GM23338 (cell line): ENCODE results near the gene CDK13.

Experiments used
- CREB1 ChIP-seq: fragments of 250-450 bp; sonication (Bioruptor Pico); IDR thresholded peaks from 2 replicates; pipeline ENCODE4 v1.5.0; 2020; ENCODE audit warnings: low read depth, mild to moderate bottlenecking, moderate library complexity
- EZH2 ChIP-seq: fragments of 200-600 bp; sonication (generic); IDR thresholded peaks from one replicate; pipeline ENCODE4 v1.8.0; 2017; ENCODE audit warnings: antibody characterized with exemption, mild to moderate bottlenecking, low read depth; ENCODE audit not compliant: unreplicated experiment
- EZH2phosphoT487 ChIP-seq: fragments of 200-600 bp; sonication (generic); IDR thresholded peaks from one replicate; pipeline ENCODE4 v1.8.1; 2018; ENCODE audit warnings: antibody characterized with exemption; ENCODE audit not compliant: unreplicated experiment
- TF ChIP-seq, protein P1 (sequence below), 2 experiments: fragments of 200-600 bp in 1 of 2; sonication (generic) in 1 of 2; conservative IDR thresholded peaks; 2 replicates each; pipeline versions ENCODE4 v1.5.1 to v1.6.1; 2016 to 2017; ENCODE audit warnings: antibody characterized with exemption in 2 of 2, low read depth in 2 of 2, mild to moderate bottlenecking in 2 of 2, moderate library complexity in 1 of 2

DNA sequence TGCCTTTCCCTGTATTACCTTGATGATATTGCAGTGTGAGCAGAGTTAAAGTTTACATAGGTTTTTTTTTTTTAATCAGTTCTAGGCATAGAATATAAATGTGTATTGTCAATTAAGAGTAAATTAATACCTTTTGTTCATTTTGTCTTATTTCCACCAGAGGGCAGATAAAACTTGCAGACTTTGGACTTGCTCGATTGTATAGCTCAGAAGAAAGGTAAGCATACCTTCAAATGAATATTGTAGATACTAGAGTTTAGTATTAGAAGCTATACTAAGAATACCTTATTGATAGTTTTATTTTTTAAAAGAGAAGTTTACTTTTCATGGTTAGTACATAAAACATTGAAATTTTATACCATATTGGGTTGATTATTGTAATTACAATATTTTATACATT is 97.6 kb downstream of the CDK13 start:
- TF ChIP-seq, protein P1, sequence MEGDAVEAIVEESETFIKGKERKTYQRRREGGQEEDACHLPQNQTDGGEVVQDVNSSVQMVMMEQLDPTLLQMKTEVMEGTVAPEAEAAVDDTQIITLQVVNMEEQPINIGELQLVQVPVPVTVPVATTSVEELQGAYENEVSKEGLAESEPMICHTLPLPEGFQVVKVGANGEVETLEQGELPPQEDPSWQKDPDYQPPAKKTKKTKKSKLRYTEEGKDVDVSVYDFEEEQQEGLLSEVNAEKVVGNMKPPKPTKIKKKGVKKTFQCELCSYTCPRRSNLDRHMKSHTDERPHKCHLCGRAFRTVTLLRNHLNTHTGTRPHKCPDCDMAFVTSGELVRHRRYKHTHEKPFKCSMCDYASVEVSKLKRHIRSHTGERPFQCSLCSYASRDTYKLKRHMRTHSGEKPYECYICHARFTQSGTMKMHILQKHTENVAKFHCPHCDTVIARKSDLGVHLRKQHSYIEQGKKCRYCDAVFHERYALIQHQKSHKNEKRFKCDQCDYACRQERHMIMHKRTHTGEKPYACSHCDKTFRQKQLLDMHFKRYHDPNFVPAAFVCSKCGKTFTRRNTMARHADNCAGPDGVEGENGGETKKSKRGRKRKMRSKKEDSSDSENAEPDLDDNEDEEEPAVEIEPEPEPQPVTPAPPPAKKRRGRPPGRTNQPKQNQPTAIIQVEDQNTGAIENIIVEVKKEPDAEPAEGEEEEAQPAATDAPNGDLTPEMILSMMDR (conservative IDR thresholded peaks at IDR 0.05; ENCODE audit: low read depth in 2 of 2): no peak
- no peak for TF ChIP-seq CREB1 (CRISPR knock-in tag)
- no peak for TF ChIP-seq EZH2phosphoT487
- no peak for TF ChIP-seq EZH2
